ENCODE results near the gene ZNF574.

DNA sequence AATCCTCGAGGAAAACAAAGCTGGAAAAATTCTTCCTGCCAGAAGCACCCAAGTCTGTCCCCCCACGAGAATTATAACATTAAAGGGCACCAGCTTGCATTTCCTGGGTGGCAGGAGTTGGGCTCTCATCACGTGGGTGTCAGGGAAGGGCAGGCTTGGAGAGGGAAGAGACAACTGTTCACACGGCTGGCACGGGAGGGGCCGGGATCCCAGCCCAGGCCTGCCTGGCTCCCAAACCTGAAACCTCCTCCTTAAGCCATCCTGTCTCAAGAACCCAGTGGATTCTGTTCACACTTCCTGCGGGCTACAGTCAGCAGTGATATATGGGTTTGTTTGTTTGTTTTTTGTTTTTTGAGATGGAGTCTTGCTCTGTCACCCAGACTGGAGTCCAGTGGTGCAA is 18.1 kb upstream of the ZNF574 start:
- TF ChIP-seq, protein P1, sequence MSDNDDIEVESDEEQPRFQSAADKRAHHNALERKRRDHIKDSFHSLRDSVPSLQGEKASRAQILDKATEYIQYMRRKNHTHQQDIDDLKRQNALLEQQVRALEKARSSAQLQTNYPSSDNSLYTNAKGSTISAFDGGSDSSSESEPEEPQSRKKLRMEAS (IDR thresholded peaks at IDR 0.05): no peak
- TF ChIP-seq POLR2A (IDR thresholded peaks at IDR 0.05; ENCODE audit: borderline replicate concordance, extremely low read depth, insufficient read depth, insufficient read length): no peak

Data from HCT116 (cell line).